Psoas muscle (tissue), 8 donors: Measurements from ENCODE around the gene FSD1. TPM values are rescaled to one million over a fixed set of nuclear protein-coding genes. Genes with fewer than 3 reads are reported as not detected.
A peak's percentile ranks its signal among the peaks of the same experiment; 100 is the strongest.

Experiments
- ATAC-seq, 4 donors: fragments of 200-7000 bp; cut with Tn5 transposase; one replicate each; pipeline ENCODE4 v1.9.1; 2020; ENCODE audit warnings: moderate library complexity in 3 of 4, mild to moderate bottlenecking in 2 of 4
- DNase-seq, 2 donors: peaks; one replicate each; pipeline ENCODE4 v3.0.0-alpha.2; 2020
- H3K27ac ChIP-seq: fragments of 200-600 bp; one replicate; pipeline ENCODE4 v1.8.0; 2022
- H3K27me3 ChIP-seq, 3 donors: fragments of 200-600 bp in 1 of 3; one replicate each; pipeline versions ENCODE4 v1.6.1 to v1.8.0; 2013 to 2022; ENCODE audit warnings: low read length in 2 of 3, mild to moderate bottlenecking in 2 of 3, moderate library complexity in 1 of 3; ENCODE audit not compliant: insufficient read depth in 3 of 3
- H3K36me3 ChIP-seq, 2 donors: fragments of 200-600 bp in 1 of 2; one replicate each; pipeline versions ENCODE4 v1.6.1 to v1.8.0; 2013 to 2022; ENCODE audit warnings: low read depth in 1 of 2, mild to moderate bottlenecking in 1 of 2, moderate library complexity in 1 of 2; ENCODE audit not compliant: insufficient read depth in 1 of 2
- H3K4me1 ChIP-seq: fragments of 200-600 bp; one replicate; pipeline ENCODE4 v1.8.0; 2022
- H3K4me3 ChIP-seq: fragments of 200-600 bp; one replicate; pipeline ENCODE4 v1.8.0; 2022; ENCODE audit warnings: mild to moderate bottlenecking
- H3K9me3 ChIP-seq: fragments of 200-600 bp; one replicate; pipeline ENCODE4 v1.8.0; 2022
- CTCF ChIP-seq: fragments of 200-600 bp; IDR thresholded peaks from one replicate; pipeline ENCODE4 v1.8.0; 2022; ENCODE audit warnings: antibody characterized with exemption
- WGBS, 3 donors: extraction: QIAGEN DNeasy Blood & Tissue Kit; methylation state at CpG; one replicate each; pipeline versions ENCODE4 v1.1.6 to v1.1.7; 2013; 5-methylcytosine and 5-hydroxymethylcytosine counted together
- intact Hi-C, 2 donors: fragments of 100-400 bp; cut with DNase I; formaldehyde crosslinking; loops; one replicate each; pipeline versions ENCODE4 v1.11.0 to v1.14.2; 2022
- polyA plus RNA-seq, 3 donors: library from polyadenylated mRNA; stranded (reverse); fragments of 200-250 nt; gene quantifications; one replicate each; pipeline ENCODE4 v1.2.3, GENCODE V29; 2013
- total RNA-seq, 4 donors: library from RNA; stranded (reverse); fragmentation: NEBNext Ultra II Directional in 2 of 4; extraction: Animal tissue kit (Norgen Biotek cat#: 25700) in 2 of 4; gene quantifications; one replicate each; pipeline versions ENCODE4 v1.2.1 to v1.2.4, GENCODE V29; 2021 to 2023
- donor health status: healthy with polysubstance abuse.
- donor health status: DM: no; HTN: no; CAD: no; lungs with moderate emphysema.
- donor health status: Bipolar disorder and iron deficiency.
- donor health status: healthy.
- donor health status: DM: yes; HTN: yes; CAD: no.
- donor health status: DM: no; HTN: no; CAD: no.
- donor health status: DM: no; HTN: no; CAD: no.
- donor health status: DM: yes; HTN: yes; CAD: no.

FSD1 gene
- total and polyA plus RNA-seq, 7 donors: 0.08 TPM; not detected in 6

GRCh38 chr19:4360081-4360569, 55.7 kb downstream of the FSD1 start:
- no peak overlapping the region for H3K4me3 ChIP-seq
- intact Hi-C loops: no loop called here
- 75 to 77% (median 76%) methylated on average over 9 of the region's 9 CpGs for WGBS, 3 donors
- no peaks in the 10 kb centered on the region for H3K27me3 ChIP-seq
- ATAC-seq: no peak
- H3K36me3 ChIP-seq: peaks cover 3 to 70% of the 10 kb centered on the region in 2 donors
- H3K4me1 ChIP-seq: no peaks in the 10 kb centered on the region
- TF ChIP-seq CTCF: no peak
- no peak for DNase-seq
- H3K27ac ChIP-seq: no peak overlapping the region
- H3K9me3 ChIP-seq: no peaks in the 10 kb centered on the region

GRCh38 chr19:4360641-4361151, 56.3 kb downstream of the FSD1 start:
- ATAC-seq: no peak
- Histone ChIP-seq H3K27ac (no peak overlapping the region), H3K27me3 (no peaks in the 10 kb centered on the region), H3K4me3 (no peak overlapping the region), H3K4me1 (no peaks in the 10 kb centered on the region), H3K36me3 (peaks cover 3 to 76% of the 10 kb centered on the region in 2 donors), H3K9me3 (no peaks in the 10 kb centered on the region)
- TF ChIP-seq CTCF: no peak
- no peak for DNase-seq
- intact Hi-C loops: no loop called here
- 73 to 83% (median 73%) methylated on average over 12 of the region's 12 CpGs for WGBS, 3 donors

GRCh38 chr19:4361152-4362046, 57.0 kb downstream of the FSD1 start:
- H3K27me3 ChIP-seq: no peaks in the 10 kb centered on the region
- H3K36me3 ChIP-seq: peaks cover 3 to 83% of the 10 kb centered on the region in 2 donors
- intact Hi-C loops: no loop called here
- 89 to 91% (median 90%) methylated on average over 47 to 50 of the region's 50 CpGs for WGBS, 3 donors
- no peak for TF ChIP-seq CTCF
- ATAC-seq (peak in 1 of 4 donors; percentile 3), DNase-seq (no peak)
- H3K27ac ChIP-seq: no peak overlapping the region
- no peaks in the 10 kb centered on the region for H3K9me3 ChIP-seq
- H3K4me1 ChIP-seq: no peaks in the 10 kb centered on the region
- H3K4me3 ChIP-seq: no peak overlapping the region

GRCh38 chr19:4362101-4362828, 57.9 kb downstream of the FSD1 start:
- Histone ChIP-seq H3K27me3 (no peaks in the 10 kb centered on the region), H3K4me3 (no peak overlapping the region), H3K4me1 (no peaks in the 10 kb centered on the region), H3K27ac (no peak overlapping the region), H3K9me3 (no peaks in the 10 kb centered on the region), H3K36me3 (peaks cover 3 to 85% of the 10 kb centered on the region in 2 donors)
- intact Hi-C loops: no loop called here
- WGBS, 3 donors: 81 to 88% (median 84%) methylated on average over 30 to 32 of the region's 32 CpGs
- DNase-seq (no peak), ATAC-seq (no peak)
- TF ChIP-seq CTCF: no peak
